GM18858 (cell line): ENCODE measurements around the gene SMPX.

Experiments used
- ATAC-seq: cut with Tn5 transposase; IDR thresholded peaks from one replicate; pipeline ENCODE4 v1.9.1; 2021; ENCODE audit not compliant: unreplicated experiment

SMPX gene

DNA sequence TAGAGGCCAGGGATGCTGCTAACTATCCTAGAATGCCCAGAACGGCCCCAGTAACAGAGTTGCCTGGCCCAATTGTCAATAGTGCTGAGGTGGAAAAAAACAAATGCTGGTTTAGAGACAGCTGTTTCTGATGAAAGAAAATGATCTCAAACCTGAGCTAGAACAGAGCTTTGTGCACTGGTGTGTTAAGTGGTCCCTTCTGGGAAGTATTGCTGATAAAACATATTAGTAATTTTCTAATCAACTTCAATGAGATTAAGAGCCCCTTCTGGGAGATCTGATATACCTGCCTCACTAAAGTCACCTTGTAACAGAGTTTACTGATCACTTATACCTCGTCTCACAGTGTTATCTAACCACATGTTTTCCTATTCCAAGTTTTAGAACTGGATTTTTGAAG lies 42.1 kb downstream of the SMPX start:
- ATAC-seq = no peak

GRCh38 chrX:21715337-21715736 lies 42.6 kb downstream of the SMPX start:
- no peak for ATAC-seq

DNA sequence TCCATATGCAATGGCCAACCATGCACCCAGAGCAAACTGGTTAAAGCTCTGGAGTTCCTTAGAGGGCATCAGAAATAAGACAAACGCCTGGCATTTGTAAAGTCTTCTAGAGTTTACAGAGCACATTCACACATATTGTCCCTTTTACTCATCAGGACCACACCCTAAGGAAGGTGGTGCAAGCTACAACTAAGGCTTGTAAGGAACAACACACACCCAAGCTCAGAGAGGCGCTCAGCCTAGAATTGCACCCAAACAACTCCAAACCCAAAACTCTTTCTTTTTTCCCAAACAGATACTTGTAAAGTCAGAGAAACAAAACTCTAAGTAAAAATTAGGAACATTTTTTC lies 46.1 kb downstream of the SMPX start:
- ATAC-seq = no peak

- ATAC-seq = no peak
These were observed 46.6 kb downstream of the SMPX start for GRCh38 chrX:21711129-21711847.

DNA sequence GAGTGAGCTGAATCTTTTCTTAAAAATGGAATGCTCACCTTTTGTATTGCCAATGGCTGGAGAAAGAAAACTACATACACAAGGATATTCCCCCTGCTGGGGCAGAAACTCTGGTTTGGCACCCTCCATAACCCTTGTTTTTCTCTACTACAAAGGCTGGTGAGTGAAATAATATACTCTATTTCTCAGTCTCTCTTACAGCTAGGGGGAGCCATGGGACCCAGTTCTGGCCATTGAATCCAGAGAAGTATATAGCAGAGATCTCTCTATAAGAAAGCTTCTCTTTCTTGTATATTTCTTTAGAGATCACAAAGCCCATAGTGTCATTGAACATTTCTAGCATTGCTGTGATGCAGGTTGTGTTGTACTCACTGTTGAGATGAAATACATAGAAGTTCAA lies 49.8 kb downstream of the SMPX start:
- ATAC-seq = no peak

- ATAC-seq = no peak
These were observed 52.7 kb downstream of the SMPX start for GRCh38 chrX:21705225-21705624.

DNA sequence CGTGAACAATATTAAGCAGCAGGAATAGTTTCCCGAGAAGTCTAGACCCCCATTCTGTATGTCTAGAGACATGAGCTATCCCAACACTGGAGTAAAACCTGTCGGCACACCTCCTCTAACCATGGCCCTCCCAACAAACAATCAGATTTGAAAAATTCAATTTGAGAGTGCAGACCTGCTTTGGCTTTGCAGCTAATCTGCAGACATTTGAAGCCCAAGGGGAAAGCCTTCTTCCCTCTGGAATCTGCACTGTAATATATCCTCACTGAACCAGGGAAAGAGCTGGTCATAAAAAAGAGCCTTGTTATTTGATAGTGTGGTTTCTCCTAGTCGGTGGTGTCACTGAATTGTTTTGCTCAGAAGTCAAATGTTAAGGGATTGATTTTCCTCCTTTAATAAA lies 55.2 kb downstream of the SMPX start:
- no peak for ATAC-seq

- no peak for ATAC-seq
These were observed 56.9 kb downstream of the SMPX start for GRCh38 chrX:21700967-21701366.

DNA sequence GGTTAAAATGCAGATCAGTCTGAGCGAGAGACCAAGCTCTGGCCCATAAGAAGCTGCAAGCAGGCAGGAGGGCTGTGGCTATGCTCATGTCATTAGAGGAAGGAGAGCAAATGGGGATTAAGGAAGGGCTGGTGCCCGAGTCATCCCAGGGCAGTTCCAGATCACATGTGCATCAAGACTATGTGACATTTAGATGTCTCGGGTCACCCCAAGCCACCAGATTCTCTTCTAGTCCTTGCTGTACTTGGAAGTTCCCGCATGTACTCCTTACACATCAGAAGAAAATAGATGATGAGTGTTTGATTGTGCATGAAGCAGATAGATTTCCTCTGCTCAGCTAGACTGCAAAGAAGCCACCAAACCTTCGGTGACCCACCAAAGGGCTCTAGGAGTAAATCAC lies 57.6 kb downstream of the SMPX start:
- no peak for ATAC-seq

- no peak for ATAC-seq
These were observed 58.8 kb downstream of the SMPX start for GRCh38 chrX:21699136-21699535.

GRCh38 chrX:21698272-21698671 lies 59.6 kb downstream of the SMPX start:
- no peak for ATAC-seq

- no peak for ATAC-seq
These were observed 66.4 kb downstream of the SMPX start for GRCh38 chrX:21691512-21692018.

DNA sequence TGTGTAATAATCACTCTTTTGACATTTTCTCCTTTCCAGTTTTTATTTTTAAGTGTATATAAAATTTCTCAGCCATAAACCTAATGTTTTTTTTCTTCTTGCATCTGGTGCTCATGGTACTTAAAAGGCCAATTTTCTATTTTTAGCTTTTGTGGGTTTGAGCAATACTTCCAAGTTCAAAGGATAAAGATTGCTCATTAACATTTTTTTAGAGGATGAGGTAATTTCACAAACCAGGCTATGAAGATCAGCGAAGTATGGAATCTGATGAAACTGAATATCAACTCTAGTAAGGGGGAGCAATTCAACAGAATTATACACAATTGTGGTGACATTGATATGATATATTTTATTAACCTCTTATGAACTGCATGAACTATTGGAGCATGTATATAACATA lies 74.0 kb downstream of the SMPX start:
- ATAC-seq = no peak

DNA sequence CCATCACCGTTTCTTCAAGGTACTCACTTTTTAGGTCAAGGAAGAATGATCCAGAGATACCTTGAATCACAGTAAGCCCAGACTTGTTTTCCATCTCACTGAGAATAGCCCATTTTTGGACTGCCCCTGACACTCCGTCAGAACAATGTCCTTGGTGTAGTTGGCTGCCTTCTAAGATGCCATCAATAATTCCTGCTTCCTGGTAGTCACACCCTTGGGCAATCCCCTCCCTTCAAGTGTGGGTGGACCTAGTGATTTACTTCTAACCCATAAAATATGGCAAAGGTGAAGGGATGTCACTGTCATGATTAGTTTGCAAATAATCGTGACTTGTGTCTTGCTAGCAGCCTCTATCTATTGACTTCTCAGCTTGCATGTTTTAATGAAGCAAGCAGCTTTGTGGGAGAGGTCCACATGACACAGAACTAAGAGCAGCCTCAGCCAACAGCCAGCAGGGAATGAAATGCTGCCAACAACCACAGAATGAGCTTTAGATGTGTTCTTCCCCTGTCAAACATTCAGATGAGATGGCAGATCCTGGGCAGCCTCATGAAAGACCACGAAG lies 79.8 kb downstream of the SMPX start:
- no peak for ATAC-seq

- no peak for ATAC-seq
These were observed 82.0 kb downstream of the SMPX start for GRCh38 chrX:21675931-21676330.

DNA sequence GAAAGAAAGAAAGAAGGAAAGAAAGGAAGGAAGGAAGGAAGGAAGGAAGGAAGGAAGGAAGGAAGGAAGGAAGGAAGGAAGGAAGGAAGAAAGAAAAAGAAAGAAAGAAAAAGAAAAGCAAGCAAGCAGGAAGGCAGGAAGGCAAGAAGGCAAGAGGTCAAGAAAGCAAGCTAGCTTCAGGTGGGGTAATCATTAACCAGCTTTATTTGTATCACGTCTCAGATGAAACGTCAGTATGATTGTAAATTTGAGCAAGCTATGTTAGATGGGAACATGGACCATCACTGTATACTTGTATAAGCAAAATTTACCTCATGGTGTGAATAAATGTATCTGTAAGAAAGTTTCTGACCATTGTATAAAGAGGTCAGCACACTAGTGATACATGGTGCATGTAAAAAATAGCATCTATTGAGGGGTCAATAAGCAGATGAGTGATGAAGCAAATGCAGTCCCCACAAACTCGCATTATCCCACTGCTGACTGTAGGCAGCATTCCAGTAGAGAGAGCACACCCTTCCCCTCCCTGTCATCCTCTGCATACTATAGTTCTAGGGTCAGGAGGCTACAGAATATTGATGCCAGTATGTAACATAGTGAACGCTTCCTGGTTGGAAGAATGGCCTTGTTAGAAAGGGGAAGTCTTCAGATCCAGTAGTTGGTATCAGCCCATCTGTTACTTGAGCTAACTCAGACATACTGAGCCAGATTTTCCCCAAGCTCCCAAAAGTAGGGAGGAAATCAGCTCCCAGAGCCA lies 83.3 kb downstream of the SMPX start:
- no peak for ATAC-seq

- ATAC-seq = no peak
These were observed 91.2 kb downstream of the SMPX start for GRCh38 chrX:21666679-21667078.

GRCh38 chrX:21666252-21666651 lies 91.7 kb downstream of the SMPX start:
- ATAC-seq = no peak

DNA sequence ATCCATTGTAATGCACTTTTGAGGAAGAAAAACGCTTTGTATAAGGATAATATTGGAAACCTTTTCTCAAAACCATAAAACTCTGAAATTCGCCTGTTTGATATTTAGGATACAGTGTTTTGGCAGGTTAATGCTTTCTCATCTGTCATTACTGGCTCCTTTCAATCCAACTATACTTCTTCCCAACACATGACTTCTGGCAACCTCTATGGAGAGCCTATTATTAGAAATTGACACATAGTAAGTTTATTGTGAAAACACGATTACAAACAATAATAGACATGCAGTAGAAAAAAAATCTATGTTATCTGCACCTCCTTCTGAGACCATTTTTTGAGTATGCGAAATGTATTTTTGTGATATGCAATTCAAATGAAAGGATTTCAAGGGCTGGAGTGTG lies 95.2 kb downstream of the SMPX start:
- no peak for ATAC-seq

DNA sequence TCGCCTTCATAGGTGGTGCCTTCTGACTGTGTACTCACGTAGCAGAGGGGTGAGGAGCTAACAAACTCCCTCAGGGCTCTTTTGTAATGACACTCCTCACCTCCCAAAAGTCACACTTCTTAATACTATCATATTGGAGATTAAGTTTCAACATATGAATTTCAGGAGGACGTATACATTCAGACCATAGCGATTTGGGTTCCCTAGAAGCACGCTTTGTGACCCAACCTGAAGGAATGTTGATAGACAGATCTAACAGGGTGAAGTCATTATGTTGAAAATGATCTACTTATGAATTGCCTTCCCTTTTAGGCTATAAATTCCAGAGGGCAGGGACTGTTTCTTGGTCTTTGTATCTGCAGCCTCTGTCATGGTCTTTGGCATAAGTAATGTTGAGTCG lies 96.6 kb downstream of the SMPX start:
- ATAC-seq = no peak

- ATAC-seq = no peak
These were observed 97.8 kb downstream of the SMPX start for GRCh38 chrX:21660156-21660555.

- ATAC-seq = no peak
These were observed 98.6 kb downstream of the SMPX start for GRCh38 chrX:21659320-21659719.
